ENCODE data around the gene DIS3L2. TPM values are rescaled to one million over a fixed set of nuclear protein-coding genes. Genes with fewer than 3 reads are reported as not detected.
"Not testable (repeated sequence)": the region's sequence is repeated elsewhere in the genome, so short reads cannot be mapped to it uniquely, and the experiment has no call there.

DIS3L2 gene
- total RNA-seq, 1 donor from 2014 or later: 33.0 TPM

DNA sequence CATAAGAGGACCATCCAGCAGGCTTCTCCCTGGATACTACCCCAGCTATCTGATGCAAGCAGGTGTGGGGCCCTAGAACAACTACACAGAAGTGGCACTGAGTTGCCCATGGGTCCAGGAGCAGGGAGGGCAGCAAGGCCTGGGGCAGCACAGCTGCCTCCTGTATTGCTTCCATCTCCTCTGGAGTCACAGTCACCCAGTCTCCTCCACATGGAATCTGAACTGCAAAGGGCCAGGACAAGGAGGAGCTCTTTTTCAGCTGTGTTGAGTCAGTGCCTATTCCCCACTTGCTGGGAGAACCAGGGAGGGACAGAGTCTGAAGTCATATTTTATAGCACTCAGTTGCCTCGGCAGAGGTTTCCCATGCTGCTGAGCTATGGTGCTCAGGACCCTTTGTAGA is 349.2 kb downstream of the DIS3L2 start:
- DNase-seq (ENCODE audit: low spot score in 2 of 2): no peak
- no peak for FAIRE-seq

DNA sequence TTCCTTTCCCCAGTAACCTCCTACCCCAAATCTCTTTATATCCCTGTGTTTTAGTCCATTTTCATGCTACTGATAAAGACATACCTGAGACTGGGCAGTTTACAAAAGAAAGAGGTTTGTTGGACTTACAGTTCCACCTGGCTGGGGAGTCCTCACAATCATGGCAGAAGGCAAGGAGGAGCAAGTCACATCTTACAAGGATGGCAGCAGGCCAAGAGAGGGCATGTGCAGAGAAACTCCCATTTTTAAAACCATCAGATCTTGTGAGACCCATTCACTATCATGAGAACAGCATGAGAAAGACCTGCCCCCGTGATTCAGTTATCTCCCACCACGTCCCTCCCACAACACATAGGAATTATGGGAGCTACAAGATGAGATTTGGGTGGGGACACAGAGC is 352.1 kb downstream of the DIS3L2 start:
- not testable (repeated sequence) for DNase-seq (ENCODE audit: low spot score in 2 of 2); FAIRE-seq

DNA sequence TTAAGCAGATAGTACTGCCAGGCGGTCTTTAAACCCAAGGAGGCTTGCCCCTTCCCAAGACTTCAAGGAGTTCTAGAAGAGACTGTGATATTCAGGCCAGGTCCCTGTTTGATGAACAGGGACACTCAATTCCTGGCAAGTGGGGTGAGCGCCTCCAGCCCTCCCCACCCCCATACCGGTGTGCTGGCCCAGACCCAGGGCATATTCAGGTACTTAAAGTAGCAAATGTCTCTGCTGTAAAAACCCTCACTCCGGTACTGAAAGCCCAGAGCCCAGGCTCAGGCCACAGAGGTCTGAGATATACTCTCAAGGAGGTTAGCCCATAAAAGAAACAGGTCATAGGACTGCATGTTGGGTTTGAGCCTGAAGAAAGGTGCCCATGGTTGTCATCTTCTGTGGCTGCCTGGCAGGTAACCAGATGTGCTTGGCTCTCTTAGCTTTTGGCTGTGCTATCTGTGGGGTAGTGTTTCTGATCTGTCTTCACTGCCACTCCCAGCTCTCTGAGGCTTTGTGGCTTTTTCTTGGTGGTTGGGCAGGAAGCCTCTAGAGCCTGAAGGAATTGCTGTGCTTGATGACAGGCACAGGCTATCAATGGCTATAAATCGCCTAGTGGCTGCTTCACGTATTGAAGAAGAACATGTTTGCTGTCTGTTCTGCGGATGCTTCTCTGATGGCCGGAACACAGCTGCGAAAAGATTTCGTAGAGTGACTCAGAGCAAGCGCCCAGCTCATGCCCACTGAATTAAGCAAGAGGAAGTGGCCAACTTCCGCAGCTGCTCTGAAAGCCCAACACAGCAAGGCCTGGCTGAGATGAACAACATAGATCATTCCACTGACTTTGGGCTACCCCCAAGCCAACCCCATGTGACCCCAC is 353.8 kb downstream of the DIS3L2 start:
- FAIRE-seq (no peak), DNase-seq (ENCODE audit: low spot score in 2 of 2) (peak in 1 of 2 donors; percentile 57)

DNA sequence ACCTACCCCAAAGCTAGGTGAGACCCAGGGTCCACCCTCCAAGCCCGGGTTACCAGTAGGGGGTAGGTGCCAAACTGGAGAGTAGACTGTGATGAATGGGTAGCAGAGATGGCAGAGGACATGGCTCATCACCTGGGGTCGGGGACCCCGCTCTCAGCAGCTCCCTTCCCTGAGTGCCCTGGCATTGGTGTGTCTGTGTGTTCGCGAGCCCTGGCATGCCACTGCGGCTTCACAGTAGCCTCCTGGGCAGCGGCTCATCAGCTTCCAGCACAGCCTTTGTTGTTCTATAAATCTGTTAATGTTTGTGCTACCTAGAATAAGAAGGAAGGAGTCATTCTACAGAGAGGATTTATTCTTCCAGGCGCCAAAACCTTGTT is 354.4 kb downstream of the DIS3L2 start:
- FAIRE-seq: no peak
- DNase-seq (ENCODE audit: low spot score in 2 of 2): no peak

DNA sequence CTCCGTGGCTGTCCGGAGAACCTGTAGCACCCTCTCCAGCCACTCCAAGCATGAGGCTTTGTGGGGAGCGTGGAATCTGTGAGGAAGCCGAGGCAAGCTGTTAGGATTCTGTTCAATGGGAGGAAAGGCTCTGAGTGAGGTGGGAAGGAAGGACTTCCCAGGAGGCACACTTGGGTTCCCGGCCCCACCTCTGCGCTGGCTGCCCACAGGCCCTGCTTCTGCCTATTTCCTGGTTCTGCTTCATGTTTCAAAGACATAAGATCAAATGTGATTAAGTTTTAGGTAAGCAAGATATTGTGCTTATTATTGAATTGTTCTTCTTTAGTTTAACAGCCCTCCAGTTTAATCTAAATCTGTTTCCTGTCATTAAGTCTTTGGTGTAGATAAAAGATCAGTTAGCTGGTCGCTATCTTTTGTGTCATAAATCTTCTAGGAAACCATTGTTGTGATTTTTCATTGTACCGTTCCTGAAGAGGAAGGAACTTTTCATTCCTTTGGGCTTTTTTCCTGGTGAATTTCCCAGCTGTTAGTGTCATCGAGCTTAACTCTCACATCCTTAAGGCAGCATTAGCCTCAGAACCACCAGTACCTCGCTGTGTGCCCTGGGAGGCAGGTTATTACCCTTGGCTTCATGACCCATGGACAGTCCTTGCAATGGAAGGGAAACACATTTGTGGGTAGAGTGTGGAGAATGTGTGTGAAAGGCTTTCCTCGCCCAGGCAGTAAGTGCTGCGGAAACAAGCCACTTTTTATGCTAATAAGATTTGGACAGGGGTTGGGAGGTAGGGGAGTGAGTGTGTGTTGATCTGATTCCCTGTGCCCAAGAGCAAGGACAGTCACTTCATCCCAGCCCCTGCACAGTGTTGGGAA is 355.2 kb downstream of the DIS3L2 start:
- FAIRE-seq: no peak

DNA sequence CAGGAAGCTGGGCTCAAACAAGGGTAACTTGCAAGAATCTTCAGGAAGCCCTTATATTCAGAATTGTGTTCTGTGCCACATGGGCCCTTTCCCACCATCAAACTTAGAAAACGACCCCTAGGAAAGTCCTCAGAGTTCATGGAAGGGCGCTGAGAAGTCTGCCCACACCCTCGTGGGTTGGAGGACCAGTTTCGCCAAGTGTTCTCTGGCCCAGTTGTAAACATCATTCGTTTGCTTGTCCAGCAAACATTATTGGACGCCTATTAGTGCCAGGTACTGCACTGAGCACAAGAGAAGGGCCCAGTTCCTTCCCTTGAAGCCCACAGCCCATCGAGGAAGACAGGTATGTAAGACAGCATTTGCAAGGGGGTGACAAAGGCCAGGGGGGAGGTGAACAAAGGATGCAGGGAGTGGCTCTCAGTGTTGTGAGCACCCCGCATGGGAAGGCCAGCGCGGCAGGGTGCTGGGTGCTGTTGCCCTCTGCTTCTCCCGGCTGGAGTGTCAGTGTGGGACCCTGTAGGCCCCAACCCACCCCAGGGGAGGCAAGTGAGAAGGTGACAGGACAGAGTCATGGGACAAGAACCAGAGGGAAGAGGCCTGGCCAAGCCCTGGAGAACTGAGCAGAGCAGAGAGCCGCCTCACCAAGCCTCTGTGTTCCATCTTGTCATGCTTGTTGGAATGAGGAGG is 356.8 kb downstream of the DIS3L2 start:
- FAIRE-seq (no peak), DNase-seq (ENCODE audit: low spot score in 2 of 2) (no peak)

More for the DNA sequence above, 355.2 kb downstream of the DIS3L2 start:
- no peak for DNase-seq (ENCODE audit: low spot score in 2 of 2)

DNA sequence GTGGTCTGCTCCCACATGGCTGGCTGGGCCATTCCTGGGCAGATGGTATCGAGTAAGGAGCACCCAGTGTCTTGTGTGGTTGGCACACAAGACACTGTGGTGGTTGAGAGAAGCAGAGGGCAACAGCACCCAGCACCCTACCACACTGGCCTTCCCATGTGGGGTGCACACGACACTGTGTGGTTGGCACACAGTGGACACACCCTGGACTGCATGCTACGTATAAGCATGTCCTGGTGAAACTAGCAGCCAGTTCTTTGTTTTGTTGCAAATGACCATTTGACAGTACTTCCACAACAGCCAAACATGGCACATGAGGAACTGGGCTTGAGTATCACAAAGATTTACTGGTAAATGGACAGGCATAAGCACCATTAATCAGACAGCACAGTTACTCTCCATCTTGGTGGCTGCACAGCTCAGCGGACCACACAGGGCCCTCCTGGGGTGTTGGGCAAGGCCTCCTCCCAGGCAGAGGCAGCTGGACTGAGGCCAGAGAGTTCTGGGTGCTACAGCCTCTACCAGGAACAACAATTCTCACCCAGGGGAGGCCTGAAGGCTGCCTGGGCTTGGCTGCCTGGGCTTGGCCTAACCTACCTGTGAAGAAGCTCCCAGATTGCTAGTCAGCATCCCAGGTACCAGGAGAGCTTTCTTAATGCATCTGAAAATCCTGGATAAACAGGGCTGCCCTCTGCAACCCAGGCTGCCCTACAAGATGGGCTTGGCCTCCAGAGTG is 357.7 kb downstream of the DIS3L2 start:
- FAIRE-seq (no peak), DNase-seq (ENCODE audit: low spot score in 2 of 2) (no peak)

DNA sequence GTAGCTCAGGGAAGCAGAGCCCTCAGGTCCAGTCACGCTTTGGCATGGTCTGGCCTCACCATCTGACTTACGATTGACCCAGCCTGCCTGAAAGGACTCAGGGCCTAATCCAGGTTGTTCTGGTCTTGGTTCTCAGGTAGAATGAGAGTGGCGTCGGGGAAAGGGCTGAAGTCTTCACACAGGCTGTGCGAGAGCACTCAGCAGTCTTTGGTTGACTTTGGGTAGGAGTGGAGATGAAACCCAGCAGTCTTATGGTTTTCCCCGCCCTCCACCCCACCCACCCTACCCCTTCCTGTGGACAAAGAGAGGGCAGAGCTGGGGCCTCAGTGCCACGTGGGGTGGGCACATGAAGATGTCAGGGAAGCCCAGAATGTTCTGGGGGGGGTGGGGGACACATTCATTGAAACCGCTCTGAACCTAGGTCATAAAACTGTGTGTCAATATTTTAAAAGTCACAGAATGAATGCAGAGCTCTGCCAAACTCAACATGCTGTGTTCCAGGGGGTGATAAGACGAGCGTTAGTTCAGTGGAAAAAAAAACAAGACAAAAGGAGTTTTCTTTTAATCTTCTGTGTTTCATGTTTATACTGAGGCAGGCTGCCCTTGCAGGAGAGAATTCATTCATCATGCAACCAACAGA is 358.4 kb downstream of the DIS3L2 start:
- DNase-seq (ENCODE audit: low spot score in 2 of 2) (no peak), FAIRE-seq (no peak)

DNA sequence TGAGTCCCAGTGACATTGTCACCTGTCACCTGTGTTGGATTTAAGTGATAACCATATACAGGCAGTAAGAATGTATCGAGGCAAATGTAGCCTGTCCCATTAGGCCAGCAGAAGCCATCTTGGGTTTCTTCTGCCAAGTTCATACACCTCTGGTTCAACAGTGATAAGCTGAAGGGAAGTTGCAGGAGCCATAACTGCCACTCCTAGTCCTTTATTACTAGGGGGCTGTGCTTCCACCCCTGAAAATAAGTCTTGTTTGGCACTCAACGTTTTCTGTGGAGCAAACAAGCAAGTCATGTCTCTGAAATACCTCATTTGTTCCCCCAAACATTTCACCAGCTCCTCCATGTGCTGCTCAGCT is 358.9 kb downstream of the DIS3L2 start:
- FAIRE-seq: no peak

DNA sequence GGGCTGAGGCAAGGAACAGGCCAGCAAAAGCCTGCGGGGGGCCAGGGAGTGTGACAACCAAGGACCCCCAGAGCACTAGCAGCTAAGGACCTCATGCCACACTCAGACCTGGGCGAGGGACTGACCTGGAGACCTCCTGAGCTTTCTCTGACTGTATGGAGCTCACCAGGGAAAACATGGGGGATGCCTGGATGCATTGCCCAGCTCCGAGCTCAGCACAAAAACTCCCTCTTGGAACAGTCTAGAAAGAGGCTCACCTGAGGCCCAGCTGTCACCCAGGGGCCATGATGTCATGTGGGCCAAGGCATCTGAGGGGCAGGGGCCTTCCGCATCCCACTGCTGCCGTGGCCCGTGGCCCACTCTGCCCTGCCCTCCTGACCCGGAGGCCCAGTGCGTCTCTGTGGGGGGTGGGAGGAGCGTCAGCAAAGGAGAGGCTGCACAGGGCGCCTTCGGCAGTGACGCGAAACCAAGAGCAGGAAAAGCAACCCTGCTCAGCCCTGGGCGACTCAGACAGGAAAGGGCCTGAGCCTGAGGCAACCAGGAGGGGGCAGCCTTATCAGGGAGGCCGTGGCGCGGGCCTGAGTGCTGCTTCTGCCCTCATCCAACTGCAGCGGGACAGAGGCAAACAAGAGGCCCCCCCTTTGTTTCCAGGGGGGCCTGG is 359.8 kb downstream of the DIS3L2 start:
- DNase-seq (ENCODE audit: low spot score in 2 of 2): no peak
- no peak for FAIRE-seq

More for the DNA sequence above, 358.9 kb downstream of the DIS3L2 start:
- DNase-seq (ENCODE audit: low spot score in 2 of 2): no peak

DNA sequence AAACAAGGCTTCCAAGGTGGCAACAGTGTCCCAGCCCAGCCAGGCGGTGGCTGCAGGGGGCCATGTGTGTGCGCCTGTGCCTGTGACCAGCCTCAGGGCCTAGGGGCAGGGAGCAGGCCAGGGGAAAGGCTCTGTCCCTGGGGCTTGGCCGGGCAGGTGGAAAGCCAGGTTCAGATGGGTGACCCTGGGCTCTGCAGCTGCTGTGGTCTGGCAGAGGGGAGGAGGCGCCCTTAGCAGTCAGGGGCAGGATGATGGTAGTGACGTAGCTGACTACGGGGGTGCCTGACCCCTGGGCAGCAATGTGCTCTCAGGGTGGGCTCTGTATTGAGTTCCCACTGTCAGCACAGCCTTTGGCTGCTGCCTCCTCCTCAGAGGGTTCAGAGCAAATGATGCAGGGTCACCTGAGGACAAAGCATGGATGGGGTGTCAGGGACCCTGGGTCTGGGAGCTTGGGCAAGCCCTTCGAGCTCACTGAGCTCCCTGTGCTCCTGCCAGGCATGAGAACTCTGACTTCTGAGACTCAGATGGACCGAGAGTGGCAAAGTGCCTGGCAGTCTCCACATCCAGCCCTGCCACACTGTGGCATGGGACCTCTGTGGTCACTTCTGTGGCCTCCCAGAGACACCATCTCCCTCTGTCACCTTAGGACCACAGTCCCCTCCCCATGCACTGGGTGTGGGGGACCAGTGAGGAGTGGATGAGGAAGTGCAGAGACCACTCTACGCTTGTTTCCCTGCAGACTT is 360.5 kb downstream of the DIS3L2 start:
- DNase-seq (ENCODE audit: low spot score in 2 of 2) (no peak), FAIRE-seq (no peak)

DNA sequence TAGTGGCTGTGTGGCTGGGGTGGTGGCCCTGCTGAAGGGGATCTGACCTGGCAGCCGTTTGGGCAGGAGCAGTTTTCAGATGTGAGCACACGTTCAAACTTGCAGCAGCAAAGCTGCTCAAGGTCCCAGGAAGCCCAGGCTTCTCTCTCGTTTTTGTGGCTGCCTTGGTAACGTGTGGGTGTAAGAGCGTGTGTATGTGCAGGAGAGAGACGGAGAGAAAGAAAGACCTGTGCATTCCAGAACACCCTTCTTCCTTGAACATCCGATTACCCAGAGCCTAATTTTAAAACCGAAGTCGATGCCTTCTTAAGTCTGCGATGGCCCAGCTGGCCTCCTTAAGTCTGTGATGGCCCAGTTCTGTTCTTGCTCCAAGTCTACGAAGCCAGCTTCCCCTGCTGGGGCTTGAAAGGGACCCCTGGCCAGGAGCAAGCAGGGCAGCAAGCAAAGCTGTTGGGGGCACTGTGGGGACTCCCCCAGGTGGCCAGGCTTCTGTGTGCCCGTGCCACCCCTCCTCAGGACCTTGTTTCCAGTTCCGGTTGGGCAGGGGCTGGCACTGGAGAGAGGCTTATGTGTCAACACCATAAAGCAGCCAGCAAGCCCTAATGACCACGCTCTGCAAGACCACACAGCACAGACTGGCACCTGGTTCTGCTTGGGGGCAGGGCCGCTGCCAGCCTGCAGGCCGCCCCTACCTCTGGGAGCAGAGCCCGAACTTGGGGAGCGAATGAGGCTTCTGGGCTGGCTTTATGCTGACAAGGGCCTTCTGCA is 361.2 kb downstream of the DIS3L2 start:
- DNase-seq (ENCODE audit: low spot score in 2 of 2): no peak
- FAIRE-seq: no peak

DNA sequence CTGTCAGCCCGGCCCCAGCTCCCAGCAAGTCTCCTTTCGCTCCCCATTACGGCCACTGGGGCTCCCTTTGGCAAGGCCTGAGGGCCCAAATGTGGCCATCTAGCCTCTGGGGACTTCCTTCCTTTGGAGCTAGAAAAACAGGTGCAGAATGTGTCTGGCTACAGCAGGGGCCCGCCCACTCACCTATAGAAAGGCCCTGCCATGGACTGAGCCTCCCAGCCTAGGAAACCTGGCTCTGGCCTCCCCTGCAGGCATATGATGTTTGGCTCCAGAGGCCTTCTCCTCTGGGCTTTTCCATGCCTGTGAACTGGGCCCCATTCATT is 361.8 kb downstream of the DIS3L2 start:
- FAIRE-seq: no peak
- DNase-seq (ENCODE audit: low spot score in 2 of 2): no peak

DNA sequence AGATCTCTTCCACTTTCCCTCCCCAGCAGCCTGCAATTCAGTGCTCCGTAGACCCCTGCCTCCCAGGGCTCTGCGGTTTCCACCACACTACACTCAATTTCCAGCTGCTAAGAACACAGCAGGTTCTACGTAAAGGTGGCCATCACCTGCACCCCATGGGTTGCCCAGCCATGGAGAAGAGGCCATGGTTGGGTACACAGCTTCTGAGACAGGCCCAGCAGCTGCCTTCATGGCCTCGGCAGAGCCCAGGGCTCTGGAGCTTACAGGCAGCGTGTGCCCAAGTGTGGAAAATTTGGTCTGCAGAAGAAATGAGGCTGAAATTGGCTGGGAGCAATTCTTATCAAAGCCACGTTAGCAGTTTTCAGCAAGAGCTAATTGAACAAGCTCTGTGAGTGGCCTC is 362.5 kb downstream of the DIS3L2 start:
- not testable (repeated sequence) for FAIRE-seq; DNase-seq (ENCODE audit: low spot score in 2 of 2)

DNA sequence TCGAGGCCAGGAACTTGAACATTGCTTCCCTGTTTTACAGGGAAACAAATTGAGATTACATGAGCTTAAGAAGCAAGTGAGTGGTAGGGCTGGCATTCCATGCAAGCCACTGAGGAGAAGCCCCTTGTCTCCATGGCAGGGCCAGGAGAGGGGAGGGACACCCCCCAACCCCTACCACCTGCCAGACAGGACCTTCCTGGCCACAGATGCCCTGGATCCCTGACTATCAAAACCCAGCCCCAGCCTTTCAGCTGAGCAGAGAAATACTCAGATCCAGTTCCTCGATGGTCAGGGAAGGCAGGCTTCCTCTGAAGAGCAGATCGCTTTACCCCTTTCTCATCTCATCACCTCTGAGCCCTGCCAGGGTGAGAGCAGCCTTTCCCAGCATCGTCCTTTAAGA is 363.3 kb downstream of the DIS3L2 start:
- DNase-seq (ENCODE audit: low spot score in 2 of 2) (no peak), FAIRE-seq (no peak)

DNA sequence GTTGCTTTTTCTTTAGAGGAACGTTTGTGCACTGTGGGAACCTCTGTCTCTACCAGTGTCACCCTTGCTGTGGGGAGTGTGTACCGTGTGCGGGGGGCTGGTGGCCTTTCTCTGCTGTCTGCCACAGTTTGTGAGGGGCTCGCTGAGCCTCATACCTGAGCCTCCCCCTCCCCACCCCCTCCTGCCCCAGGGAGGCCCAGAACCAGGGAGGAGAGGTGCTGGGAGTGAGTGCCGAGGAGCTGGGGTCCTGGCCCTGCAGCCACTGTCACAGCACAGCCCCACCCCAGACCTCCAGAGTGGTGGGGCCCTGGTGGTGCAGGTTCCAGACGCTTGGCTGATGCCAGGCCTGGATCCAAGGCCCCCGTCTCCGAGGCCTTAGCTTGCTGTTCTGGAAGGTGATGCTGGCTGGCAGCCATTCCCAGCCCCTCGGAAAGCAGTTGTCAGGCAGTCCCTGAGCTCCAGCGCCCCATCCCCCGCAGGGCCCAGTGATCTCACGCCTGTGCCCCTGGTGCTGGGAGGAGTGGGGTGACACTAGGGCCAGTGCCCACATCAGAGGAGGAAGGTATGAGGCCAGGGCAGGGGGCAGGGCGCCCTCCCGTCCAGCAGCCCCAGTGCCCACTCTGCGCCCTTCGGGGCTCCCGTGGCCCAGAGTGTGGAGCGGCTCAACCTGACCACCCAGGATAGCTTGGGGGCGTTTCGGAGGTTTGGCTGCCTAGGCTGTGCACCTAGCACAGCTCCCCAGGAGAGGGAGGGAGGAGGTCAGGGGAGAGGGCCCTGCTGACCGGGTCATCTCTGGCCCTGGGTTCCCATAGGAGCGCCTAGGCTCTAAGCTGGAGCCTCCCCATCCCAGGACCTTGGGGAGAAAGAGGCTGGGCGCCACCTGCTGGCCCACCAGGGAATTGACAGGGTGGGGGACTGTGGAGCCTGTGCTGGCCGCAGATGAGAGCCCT is 364.1 kb downstream of the DIS3L2 start:
- FAIRE-seq (no peak), DNase-seq (ENCODE audit: low spot score in 2 of 2) (no peak)

All from frontal cortex (tissue), 4 donors.